Measurements from ENCODE around the gene ITGA5.

The ITGA5 gene

DNA sequence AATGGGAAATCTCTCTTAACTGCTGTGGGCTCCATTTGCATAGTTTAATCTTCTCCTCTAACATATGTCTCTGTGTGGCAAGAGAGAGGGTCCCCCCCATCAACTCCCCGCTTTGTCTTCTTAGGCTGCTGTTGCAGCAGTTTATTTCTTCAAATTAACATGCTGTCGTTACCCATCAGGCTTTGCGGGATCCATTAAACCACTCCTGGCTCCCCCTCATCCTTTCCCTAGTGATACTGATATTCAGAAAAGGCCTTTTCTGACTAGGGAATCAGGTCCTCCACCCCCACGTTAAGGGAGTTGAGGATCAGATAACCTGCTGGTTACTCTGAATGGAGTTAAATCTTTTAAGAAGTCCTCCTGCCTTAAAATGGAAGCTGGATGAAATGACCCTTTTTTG, 70.0 kb downstream of the ITGA5 start:
- no peak overlapping the region for H3K27ac ChIP-seq
- TF ChIP-seq, protein P1, sequence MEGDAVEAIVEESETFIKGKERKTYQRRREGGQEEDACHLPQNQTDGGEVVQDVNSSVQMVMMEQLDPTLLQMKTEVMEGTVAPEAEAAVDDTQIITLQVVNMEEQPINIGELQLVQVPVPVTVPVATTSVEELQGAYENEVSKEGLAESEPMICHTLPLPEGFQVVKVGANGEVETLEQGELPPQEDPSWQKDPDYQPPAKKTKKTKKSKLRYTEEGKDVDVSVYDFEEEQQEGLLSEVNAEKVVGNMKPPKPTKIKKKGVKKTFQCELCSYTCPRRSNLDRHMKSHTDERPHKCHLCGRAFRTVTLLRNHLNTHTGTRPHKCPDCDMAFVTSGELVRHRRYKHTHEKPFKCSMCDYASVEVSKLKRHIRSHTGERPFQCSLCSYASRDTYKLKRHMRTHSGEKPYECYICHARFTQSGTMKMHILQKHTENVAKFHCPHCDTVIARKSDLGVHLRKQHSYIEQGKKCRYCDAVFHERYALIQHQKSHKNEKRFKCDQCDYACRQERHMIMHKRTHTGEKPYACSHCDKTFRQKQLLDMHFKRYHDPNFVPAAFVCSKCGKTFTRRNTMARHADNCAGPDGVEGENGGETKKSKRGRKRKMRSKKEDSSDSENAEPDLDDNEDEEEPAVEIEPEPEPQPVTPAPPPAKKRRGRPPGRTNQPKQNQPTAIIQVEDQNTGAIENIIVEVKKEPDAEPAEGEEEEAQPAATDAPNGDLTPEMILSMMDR (IDR thresholded peaks at IDR 0.05), result no peak
- no peak for TF ChIP-seq ZFX (IDR thresholded peaks at IDR 0.05; ENCODE audit: borderline replicate concordance)
